A549 (cell line): ENCODE data around the gene DDIT3. TPM values are rescaled to one million over a fixed set of nuclear protein-coding genes. Genes with fewer than 3 reads are reported as not detected.

Experiments used
- ATAC-seq, 2 experiments: fragments of 200-7000 bp in 1 of 2; fragments of >200 bp in 1 of 2; cut with Nextera tagmentation in 1 of 2; cut with Tn5 transposase in 1 of 2; 3 replicates each; pipeline versions ENCODE4 v1.8.0 to v1.9.1; 2018 to 2020; ENCODE audit warnings: mild to moderate bottlenecking in 1 of 2, moderate library complexity in 1 of 2
- CTCF ChIA-PET: fragments of 300-600 bp; sonication (Branson Sonifier 250); formaldehyde crosslinking; extraction: SDS; loops from one replicate; lab custom pipeline; 2021; ENCODE audit warnings: antibody characterized with exemption, inconsistent platforms; lab: Yijun Ruan, JAX
- POLR2A ChIA-PET: fragments of 350-600 bp; formaldehyde crosslinking; extraction: SDS; loops from one replicate; lab custom pipeline; 2021; ENCODE audit warnings: antibody characterized with exemption, inconsistent platforms; lab: Yijun Ruan, JAX
- DNase-seq, 2 experiments: peaks; one replicate each; pipeline versions ENCODE4 v3.0.0 to v3.0.0-alpha.2; 2011 to 2016; ENCODE audit warnings: low read depth in 1 of 2, low spot score in 1 of 2
- FAIRE-seq: peaks from 2 replicates; lab custom pipeline; 2011; peaks lifted over from hg19 to GRCh38; lab: Jason Lieb, UNC
- H3K27ac ChIP-seq, 2 experiments: fragments of >200 bp; sonication (Bioruptor Twin); formaldehyde crosslinking; 3 replicates each; pipeline ENCODE4 v1.5.1; 2016 to 2017
- H3K4me1 ChIP-seq: fragments of >200 bp; sonication (Bioruptor Twin); formaldehyde crosslinking; 3 replicates; pipeline ENCODE4 v1.6.1; 2016
- H3K4me2 ChIP-seq: fragments of >200 bp; sonication (Bioruptor Twin); formaldehyde crosslinking; 3 replicates; pipeline ENCODE4 v1.6.1; 2016
- H3K4me3 ChIP-seq: fragments of >200 bp; sonication (Bioruptor Twin); formaldehyde crosslinking; 3 replicates; pipeline ENCODE4 v1.5.1; 2016
- H3K9me3 ChIP-seq: fragments of >200 bp; sonication (Bioruptor Twin); formaldehyde crosslinking; 3 replicates; pipeline ENCODE4 v1.6.1; 2016
- BHLHE40 ChIP-seq: IDR thresholded peaks from 2 replicates; pipeline ENCODE4 v1.6.1; 2012; ENCODE audit warnings: low read depth, low read length, inconsistent platforms
- CBX2 ChIP-seq: fragments of 200-600 bp; sonication (generic); IDR thresholded peaks from 2 replicates; pipeline ENCODE4 v1.6.1; 2016; ENCODE audit warnings: low read depth, mild to moderate bottlenecking, borderline replicate concordance
- CHD2 ChIP-seq: fragments of 150-350 bp; IDR thresholded peaks from 2 replicates; pipeline ENCODE4 v1.6.1; 2014; ENCODE audit warnings: low read length; ENCODE audit not compliant: partially characterized antibody
- CHD4 ChIP-seq: fragments of 200-600 bp; sonication (generic); IDR thresholded peaks from 2 replicates; pipeline ENCODE4 v1.6.1; 2016; ENCODE audit warnings: antibody characterized with exemption, mild to moderate bottlenecking, borderline replicate concordance
- FOSB ChIP-seq: fragments of 250-450 bp; sonication (Bioruptor Pico); IDR thresholded peaks from 2 replicates; pipeline ENCODE4 v1.5.0; 2020; ENCODE audit warnings: mild to moderate bottlenecking, moderate library complexity
- FOSL2 ChIP-seq, 2 experiments: fragments of 450-650 bp in 1 of 2; fragments of >200 bp in 1 of 2; sonication (Bioruptor Twin) in 1 of 2; formaldehyde crosslinking; IDR thresholded peaks; 2 replicates each; pipeline versions ENCODE4 v1.5.0 to v1.6.1; 2016 to 2020; ENCODE audit warnings: mild to moderate bottlenecking in 1 of 2, moderate library complexity in 1 of 2
- FOXS1 ChIP-seq: fragments of 250-450 bp; sonication (Bioruptor Pico); IDR thresholded peaks from 2 replicates; pipeline ENCODE4 v1.5.0; 2020; ENCODE audit warnings: mild to moderate bottlenecking, moderate library complexity
- GATA3 ChIP-seq: IDR thresholded peaks from 2 replicates; pipeline ENCODE4 v1.6.1; 2012; ENCODE audit warnings: borderline replicate concordance
- HOXA7 ChIP-seq: fragments of 250-450 bp; sonication (Bioruptor Pico); IDR thresholded peaks from 2 replicates; pipeline ENCODE4 v1.5.0; 2020; ENCODE audit warnings: mild to moderate bottlenecking, moderate library complexity
- HOXB13 ChIP-seq: fragments of 250-450 bp; sonication (Bioruptor Pico); IDR thresholded peaks from 2 replicates; pipeline ENCODE4 v1.5.0; 2020; ENCODE audit warnings: low read depth, mild to moderate bottlenecking, moderate library complexity
- HOXB5 ChIP-seq: fragments of 250-450 bp; sonication (Bioruptor Pico); IDR thresholded peaks from 2 replicates; pipeline ENCODE4 v1.5.0; 2020; ENCODE audit warnings: mild to moderate bottlenecking, moderate library complexity
- JUNB ChIP-seq: fragments of >200 bp; sonication (Bioruptor Twin); formaldehyde crosslinking; IDR thresholded peaks from 2 replicates; pipeline ENCODE4 v1.6.1; 2016
- MAFK ChIP-seq: fragments of 450-650 bp; IDR thresholded peaks from 2 replicates; pipeline ENCODE4 v1.6.1; 2014; ENCODE audit not compliant: partially characterized antibody
- POLR2A ChIP-seq: IDR thresholded peaks from 2 replicates; pipeline ENCODE4 v1.6.1; 2012; ENCODE audit warnings: mild to moderate bottlenecking, low read length
- RCOR1 ChIP-seq: fragments of 150-350 bp; IDR thresholded peaks from 2 replicates; pipeline ENCODE4 v1.6.1; 2014; ENCODE audit warnings: antibody characterized with exemption, low read length, low read depth
- RFX5 ChIP-seq: fragments of 450-650 bp; IDR thresholded peaks from 2 replicates; pipeline ENCODE4 v1.7.1; 2014; ENCODE audit warnings: antibody characterized with exemption, mild to moderate bottlenecking, moderate library complexity
- RNF2 ChIP-seq: fragments of 200-600 bp; sonication (generic); IDR thresholded peaks from 2 replicates; pipeline ENCODE4 v1.6.1; 2016; ENCODE audit warnings: low read depth, mild to moderate bottlenecking, antibody characterized with exemption, moderate library complexity, borderline replicate concordance
- SREBF2 ChIP-seq: fragments of 450-650 bp; IDR thresholded peaks from 2 replicates; pipeline ENCODE4 v1.6.1; 2014; ENCODE audit warnings: mild to moderate bottlenecking, moderate library complexity
- TP53 ChIP-seq: fragments of 250-450 bp; sonication (Bioruptor Pico); IDR thresholded peaks from 2 replicates; pipeline ENCODE4 v1.5.0; 2021; ENCODE audit warnings: mild to moderate bottlenecking, moderate library complexity
- ZNF302 ChIP-seq: fragments of 250-450 bp; sonication (Bioruptor Pico); IDR thresholded peaks from 2 replicates; pipeline ENCODE4 v1.9.0; 2021; ENCODE audit warnings: inconsistent platforms, mild to moderate bottlenecking, moderate library complexity
- WGBS: methylation state at CpG from one replicate; pipeline ENCODE4 v1.1.6; 2017; ENCODE audit errors: missing lambda C conversion rate; 5-methylcytosine and 5-hydroxymethylcytosine counted together
- polyA plus RNA-seq, 4 experiments: library from polyadenylated mRNA; depleted of rRNA in 3 of 4; stranded (reverse); fragments of >200 nt; fragmentation: RNase III in 1 of 4; extraction: RNeasy Plus Mini Kit Qiagen cat#74134 plus additional on column Dnase treatment in 1 of 4; gene quantifications; 2 replicates in 3 of 4; 3 replicates in 1 of 4; pipeline ENCODE4 v1.2.3, GENCODE V29; 2011 to 2017
- TF ChIP-seq, protein P1 (sequence below): fragments of 450-650 bp; IDR thresholded peaks from 2 replicates; pipeline ENCODE4 v1.6.1; 2014; ENCODE audit warnings: antibody characterized with exemption
- TF ChIP-seq, protein P2 (sequence below): fragments of >200 bp; sonication (Bioruptor Twin); formaldehyde crosslinking; IDR thresholded peaks from 2 replicates; pipeline ENCODE4 v1.6.1; 2016
- TF ChIP-seq, protein P3 (sequence below): fragments of 250-450 bp; sonication (Bioruptor Pico); IDR thresholded peaks from 2 replicates; pipeline ENCODE4 v1.5.0; 2020; ENCODE audit warnings: low read depth, mild to moderate bottlenecking, moderate library complexity
- TF ChIP-seq, protein P4 (sequence below): IDR thresholded peaks from 2 replicates; pipeline ENCODE4 v1.6.1; 2012; ENCODE audit warnings: low read depth, borderline replicate concordance

DDIT3 gene
- polyA plus RNA-seq, 2 of the 4 experiments (the other 2 are of a cell fraction) = 16.0 to 93.0 TPM

DNA sequence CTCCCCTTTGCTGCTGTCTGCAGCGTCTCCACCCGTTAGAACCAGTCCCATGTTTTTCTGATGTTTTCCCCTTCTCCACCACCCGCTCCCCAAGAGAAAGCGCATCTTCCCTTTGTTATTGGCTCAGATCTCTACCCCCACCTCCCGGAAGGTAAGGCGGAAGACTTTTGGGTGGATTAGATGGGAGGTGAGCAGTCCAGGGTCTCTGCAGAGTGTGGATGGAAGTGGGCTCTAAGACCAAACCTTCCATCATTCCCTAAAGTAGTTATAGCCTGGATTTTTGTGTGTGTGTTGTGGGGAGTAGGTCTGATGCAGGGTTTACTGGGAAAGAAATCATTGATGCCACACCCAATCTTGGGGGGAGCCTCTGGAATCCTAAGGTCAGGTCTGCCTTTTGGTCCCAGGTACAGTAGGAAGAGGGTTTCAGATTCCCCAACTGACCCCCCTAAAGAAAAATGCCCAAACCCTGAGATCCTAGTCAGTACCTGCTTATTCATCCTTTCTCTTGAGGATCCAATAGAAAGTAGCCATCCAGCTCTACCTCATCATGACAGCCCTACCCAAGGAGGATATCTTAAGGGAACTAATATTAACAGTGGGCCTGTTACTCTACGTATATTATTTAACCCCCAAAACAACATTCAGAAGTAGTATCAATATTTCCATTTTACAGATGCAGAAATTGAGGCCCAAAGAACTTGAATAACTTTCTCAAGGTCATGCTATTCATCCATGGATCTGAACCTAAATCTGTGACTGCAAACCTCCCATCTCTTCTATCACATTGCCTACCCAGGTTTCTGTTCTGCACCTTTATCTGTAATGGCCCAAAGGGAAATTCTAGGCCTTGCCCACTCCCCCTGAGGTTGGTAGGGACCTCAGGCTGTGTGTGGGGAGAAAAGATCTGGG is 30.6 kb upstream of the DDIT3 start:
- no peak for ATAC-seq
- 87% methylated on average over 7 of the region's 7 CpGs for WGBS
- no peak for DNase-seq
- Histone ChIP-seq H3K4me1 (peaks cover 21% of the 10 kb centered on the region), H3K9me3 (no peaks in the 10 kb centered on the region), H3K27ac (no peak overlapping the region), H3K4me2 (peak overlapping the region; percentile 71; the same call in 1 of the 3 replicates), H3K4me3 (no peak overlapping the region)
- CTCF ChIA-PET = interaction anchor here (4.8 kb wide), 1 partner anchor 32 kb away, joined by 18 read pairs; no protein-coding TSS in a partner anchor
- POLR2A ChIA-PET = no interaction called here
- no peak for FAIRE-seq
- TF ChIP-seq, protein P1, sequence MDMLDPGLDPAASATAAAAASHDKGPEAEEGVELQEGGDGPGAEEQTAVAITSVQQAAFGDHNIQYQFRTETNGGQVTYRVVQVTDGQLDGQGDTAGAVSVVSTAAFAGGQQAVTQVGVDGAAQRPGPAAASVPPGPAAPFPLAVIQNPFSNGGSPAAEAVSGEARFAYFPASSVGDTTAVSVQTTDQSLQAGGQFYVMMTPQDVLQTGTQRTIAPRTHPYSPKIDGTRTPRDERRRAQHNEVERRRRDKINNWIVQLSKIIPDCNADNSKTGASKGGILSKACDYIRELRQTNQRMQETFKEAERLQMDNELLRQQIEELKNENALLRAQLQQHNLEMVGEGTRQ = no peak
- TF ChIP-seq MAFK = no peak
- no peak for TF ChIP-seq HOXA7 (CRISPR knock-in tag)
- no peak for TF ChIP-seq FOXS1 (CRISPR knock-in tag)
- no peak for TF ChIP-seq RNF2
- TF ChIP-seq, protein P2, sequence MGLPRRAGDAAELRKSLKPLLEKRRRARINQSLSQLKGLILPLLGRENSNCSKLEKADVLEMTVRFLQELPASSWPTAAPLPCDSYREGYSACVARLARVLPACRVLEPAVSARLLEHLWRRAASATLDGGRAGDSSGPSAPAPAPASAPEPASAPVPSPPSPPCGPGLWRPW = no peak
- TF ChIP-seq ZNF302 (CRISPR knock-in tag) = no peak
- TF ChIP-seq HOXB5 (CRISPR knock-in tag) = no peak
- no peak for TF ChIP-seq BHLHE40
- no peak for TF ChIP-seq RCOR1

DNA sequence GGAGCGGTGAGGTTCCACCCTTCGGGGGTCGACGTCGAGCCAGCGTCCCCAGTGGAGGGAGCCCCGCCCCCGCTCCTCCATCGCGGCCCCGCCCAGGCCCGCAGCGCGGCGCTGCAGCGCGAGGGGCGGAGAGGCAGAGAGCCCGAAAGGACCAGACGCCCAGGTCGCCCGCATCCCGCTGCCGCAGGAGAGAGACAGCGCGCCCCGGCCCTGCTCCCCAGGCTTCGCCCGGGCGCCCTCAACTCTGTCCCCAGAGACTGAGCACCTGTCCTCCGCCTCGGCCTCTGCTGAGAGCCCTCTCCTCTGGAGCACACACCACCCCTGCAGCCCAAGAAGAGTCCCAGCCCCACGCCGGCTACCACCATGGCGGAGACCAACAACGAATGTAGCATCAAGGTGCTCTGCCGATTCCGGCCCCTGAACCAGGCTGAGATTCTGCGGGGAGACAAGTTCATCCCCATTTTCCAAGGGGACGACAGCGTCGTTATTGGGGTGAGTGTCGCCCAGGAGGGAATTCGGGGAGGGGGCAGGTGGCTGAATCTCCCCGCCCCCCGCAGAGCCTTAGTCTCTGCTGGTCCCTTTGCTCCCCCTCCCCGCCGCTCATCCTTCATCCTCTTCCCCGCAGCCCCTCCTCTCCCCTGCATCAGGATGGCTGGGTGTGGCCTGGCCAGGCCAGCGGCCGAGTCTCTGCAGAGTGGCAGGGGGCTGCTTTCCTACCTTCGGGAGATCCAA is 29.8 kb upstream of the DDIT3 start, which contains the start of gene KIF5A:
TSS of gene KIF5A (plus strand) at position 136 of the 732 bp plus-strand sequence. CDS start at position 364, 228 bp downstream.
- Histone ChIP-seq H3K4me3 (peak within 1 kb of the TSS; percentile 43), H3K4me2 (peak within 1 kb of the TSS; percentile 71), H3K27ac (peak within 1 kb of the TSS; percentile 57 to 72; a peak in 5 of 6 replicates), H3K4me1 (peaks cover 28% of the 10 kb centered on the region), H3K9me3 (no peaks in the 10 kb centered on the region)
- CTCF ChIA-PET = no interaction called here
- POLR2A ChIA-PET = no interaction called here
- DNase-seq = peak in 1 of 2 experiments; percentile 69
- TF ChIP-seq GATA3 (no peak), CHD2 (no peak), BHLHE40 (no peak), JUNB (no peak), HOXB13 (CRISPR knock-in tag) (no peak), TP53 (no peak), FOSL2 (IDR thresholded peaks at IDR 0.05) (no peak), FOSL2 (CRISPR knock-in tag; IDR thresholded peaks at IDR 0.05) (no peak), RFX5 (no peak), CBX2 (no peak), HOXA7 (CRISPR knock-in tag) (no peak), POLR2A (no peak), FOSB (CRISPR knock-in tag) (no peak), SREBF2 (no peak), CHD4 (no peak)
- TF ChIP-seq, protein P3, sequence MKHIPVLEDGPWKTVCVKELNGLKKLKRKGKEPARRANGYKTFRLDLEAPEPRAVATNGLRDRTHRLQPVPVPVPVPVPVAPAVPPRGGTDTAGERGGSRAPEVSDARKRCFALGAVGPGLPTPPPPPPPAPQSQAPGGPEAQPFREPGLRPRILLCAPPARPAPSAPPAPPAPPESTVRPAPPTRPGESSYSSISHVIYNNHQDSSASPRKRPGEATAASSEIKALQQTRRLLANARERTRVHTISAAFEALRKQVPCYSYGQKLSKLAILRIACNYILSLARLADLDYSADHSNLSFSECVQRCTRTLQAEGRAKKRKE = no peak
- TF ChIP-seq, protein P4, sequence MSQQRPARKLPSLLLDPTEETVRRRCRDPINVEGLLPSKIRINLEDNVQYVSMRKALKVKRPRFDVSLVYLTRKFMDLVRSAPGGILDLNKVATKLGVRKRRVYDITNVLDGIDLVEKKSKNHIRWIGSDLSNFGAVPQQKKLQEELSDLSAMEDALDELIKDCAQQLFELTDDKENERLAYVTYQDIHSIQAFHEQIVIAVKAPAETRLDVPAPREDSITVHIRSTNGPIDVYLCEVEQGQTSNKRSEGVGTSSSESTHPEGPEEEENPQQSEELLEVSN = no peak
- TF ChIP-seq, protein P2 = no peak
- TF ChIP-seq, protein P1 = no peak
- FAIRE-seq = no peak
- peak; percentile 27 to 59; a peak in 3 of 6 replicates for ATAC-seq
- WGBS = 49% methylated on average over 29 of the region's 52 CpGs
